Epithelial cell of proximal tubule (primary cell): ENCODE measurements around the gene RAD9A. TPM values are rescaled to one million over a fixed set of nuclear protein-coding genes. Genes with fewer than 3 reads are reported as not detected.

Source experiments
- DNase-seq: peaks from one replicate; pipeline ENCODE4 v3.0.0-alpha.2; 2011; ENCODE audit warnings: low read depth
- H3K4me3 ChIP-seq: 2 replicates; pipeline ENCODE4 v1.5.1; 2011; ENCODE audit warnings: low read depth, mild to moderate bottlenecking, low read length
- total RNA-seq: library from RNA; depleted of rRNA; stranded (reverse); fragments of >200 nt; gene quantifications from 2 replicates; pipeline ENCODE4 v1.2.3, GENCODE V29; 2015
- TF ChIP-seq, protein P1 (sequence below): conservative IDR thresholded peaks from 2 replicates; pipeline ENCODE4 v1.5.1; 2012; ENCODE audit warnings: low read depth, mild to moderate bottlenecking, low read length

Gene RAD9A
- total RNA-seq, 1 donor from 2014 or later, result 20.9 TPM

- no peak for DNase-seq
- no peak overlapping the region for H3K4me3 ChIP-seq
- TF ChIP-seq, protein P1, sequence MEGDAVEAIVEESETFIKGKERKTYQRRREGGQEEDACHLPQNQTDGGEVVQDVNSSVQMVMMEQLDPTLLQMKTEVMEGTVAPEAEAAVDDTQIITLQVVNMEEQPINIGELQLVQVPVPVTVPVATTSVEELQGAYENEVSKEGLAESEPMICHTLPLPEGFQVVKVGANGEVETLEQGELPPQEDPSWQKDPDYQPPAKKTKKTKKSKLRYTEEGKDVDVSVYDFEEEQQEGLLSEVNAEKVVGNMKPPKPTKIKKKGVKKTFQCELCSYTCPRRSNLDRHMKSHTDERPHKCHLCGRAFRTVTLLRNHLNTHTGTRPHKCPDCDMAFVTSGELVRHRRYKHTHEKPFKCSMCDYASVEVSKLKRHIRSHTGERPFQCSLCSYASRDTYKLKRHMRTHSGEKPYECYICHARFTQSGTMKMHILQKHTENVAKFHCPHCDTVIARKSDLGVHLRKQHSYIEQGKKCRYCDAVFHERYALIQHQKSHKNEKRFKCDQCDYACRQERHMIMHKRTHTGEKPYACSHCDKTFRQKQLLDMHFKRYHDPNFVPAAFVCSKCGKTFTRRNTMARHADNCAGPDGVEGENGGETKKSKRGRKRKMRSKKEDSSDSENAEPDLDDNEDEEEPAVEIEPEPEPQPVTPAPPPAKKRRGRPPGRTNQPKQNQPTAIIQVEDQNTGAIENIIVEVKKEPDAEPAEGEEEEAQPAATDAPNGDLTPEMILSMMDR, result no peak
Observed at GRCh38 chr11:67364783-67365722, 26.7 kb upstream of the RAD9A start.

DNA sequence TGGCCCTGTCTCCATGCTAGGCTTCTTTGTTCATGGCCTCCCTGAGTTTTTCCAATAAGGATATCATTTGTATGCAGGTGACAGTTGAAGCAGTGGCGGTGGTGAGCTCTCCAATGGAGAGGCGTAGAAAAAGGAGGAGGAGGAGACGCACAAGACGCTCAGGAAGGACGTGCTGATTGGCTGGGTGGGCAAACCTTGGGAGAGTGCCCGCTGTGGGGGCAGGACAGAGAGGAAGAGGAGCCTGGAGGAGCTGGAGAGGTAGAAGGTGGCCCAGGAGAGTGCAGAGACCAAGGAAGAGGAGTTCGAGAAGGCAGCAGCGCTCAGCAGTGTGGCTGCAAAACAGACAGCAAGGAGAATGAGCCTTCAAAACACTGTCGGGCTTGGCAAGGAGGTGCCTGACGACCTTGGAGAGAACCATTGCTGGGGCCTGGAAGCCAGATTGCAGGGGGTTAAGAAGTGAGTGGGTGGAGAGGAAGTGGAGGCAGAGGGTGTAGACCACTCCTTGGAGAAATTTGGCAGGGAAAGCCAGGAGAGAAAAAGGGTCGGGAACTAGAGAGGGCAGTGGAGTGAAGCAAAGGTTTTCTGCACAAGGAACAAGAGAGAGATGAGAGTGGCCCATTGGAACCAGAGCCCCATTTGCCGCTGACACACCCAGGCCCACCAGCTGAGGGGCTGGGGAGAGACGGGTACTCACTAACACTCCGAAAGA lies 25.9 kb upstream of the RAD9A start:
- TF ChIP-seq, protein P1, result no peak
- H3K4me3 ChIP-seq, result no peak overlapping the region
- DNase-seq, result no peak

DNA sequence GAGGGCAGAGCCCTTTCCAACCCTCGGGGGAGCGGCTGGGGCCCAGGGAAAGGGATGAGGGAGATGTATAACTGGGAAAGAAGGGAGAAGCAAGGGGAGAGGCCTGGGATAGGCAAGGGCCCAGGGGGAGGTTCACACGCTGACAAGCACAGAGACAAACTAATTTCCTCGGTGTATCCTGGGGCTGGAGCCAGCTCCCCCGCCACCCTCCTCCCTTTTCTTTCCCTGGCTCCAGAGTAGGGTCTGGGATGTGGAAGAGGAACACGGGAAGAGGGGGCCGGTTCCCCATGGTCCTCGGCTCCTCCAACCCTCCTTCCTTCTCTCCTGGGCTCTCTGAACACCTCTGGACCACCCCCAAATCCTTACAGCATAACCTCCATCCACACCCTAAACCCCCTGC lies 25.2 kb upstream of the RAD9A start:
- no peak overlapping the region for H3K4me3 ChIP-seq
- no peak for DNase-seq

GRCh38 chr11:67366961-67367760 lies 24.6 kb upstream of the RAD9A start:
- H3K4me3 ChIP-seq, result no peak overlapping the region
- TF ChIP-seq, protein P1, result no peak
- DNase-seq, result no peak

More for the DNA sequence above, 25.2 kb upstream of the RAD9A start:
- TF ChIP-seq, protein P1, result no peak

GRCh38 chr11:67367761-67368227 lies 24.0 kb upstream of the RAD9A start:
- TF ChIP-seq, protein P1, result no peak
- DNase-seq, result no peak
- H3K4me3 ChIP-seq, result no peak overlapping the region

DNA sequence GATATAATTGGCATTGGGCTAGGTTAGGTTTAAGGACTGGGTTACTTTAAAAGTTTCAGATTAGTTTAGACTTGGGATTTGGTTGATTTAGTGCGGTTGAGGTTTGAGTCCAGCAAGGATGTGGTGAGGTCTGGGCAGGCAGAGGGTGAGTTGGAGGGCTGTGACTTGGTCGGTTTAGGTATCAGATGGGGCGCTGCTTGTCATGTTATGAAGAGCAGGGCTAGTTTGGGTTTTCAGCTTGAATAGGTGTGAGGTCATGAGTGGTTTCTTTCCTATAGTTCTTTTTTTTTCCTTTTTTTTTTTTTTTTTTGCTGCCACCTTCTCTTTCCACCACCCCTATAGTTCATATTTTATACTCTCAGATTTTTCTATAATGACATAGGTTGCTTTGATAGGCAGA lies 23.2 kb upstream of the RAD9A start:
- no peak for DNase-seq
- TF ChIP-seq, protein P1, result no peak
- H3K4me3 ChIP-seq, result no peak overlapping the region
